Measurements from ENCODE around the gene KRTAP4-4.

Gene KRTAP4-4

DNA sequence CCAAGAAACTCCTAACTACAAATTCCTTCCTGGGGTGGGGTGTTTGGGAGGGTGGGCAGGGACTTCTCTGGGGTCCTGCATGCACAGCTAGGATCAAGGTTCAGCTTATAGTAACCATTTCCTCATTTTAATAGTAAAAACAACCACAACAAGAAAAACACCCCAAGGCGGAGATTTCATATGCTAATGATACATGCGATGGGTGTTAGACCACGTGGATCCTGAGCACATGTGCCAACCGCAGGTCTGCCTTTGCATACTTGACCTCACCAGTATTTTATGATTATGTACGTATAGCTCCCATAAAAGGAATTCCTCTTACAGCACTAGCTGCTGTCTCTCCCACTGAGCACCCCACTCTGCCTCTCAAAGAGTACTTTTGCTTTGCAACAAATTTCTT lies 44.3 kb downstream of the KRTAP4-4 start:
- FAIRE-seq (no peak), DNase-seq (ENCODE audit: insufficient read length, low spot score) (no peak)

DNA sequence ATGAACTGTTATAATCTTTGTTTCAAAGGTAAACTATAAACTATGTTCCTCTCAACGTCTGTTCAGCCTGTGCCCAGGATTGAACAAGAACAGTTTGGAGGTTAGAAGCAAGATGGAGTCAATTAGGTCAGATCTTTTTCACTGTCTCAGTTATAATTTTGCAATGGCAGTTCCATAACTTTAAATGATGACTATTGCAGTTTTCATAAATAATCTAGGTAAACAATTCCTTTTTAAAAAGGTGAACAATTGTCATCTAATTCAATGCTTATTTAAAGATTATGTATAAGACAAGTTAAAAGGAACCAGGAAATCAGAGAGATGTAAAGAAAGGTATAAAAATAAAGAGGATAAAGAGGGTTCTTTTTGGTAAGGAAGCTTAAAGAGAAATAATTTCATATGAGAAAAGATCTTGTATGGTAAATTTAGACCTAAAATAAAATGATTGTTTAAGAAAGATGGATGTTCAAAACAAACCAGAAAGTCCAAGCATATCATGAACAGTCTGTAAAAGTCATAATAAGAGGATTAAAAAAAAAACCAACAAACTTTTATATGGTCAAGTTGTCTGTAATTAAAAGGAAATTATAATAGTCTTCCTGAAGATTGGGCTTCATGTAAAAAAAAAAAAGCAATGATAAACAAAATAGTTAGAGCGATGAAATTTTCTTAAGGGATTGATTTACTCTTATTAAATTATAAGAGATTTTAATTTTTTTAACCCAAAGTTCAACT lies 49.2 kb downstream of the KRTAP4-4 start:
- FAIRE-seq (no peak), DNase-seq (ENCODE audit: insufficient read length, low spot score) (no peak)
